Daoy (cell line): Measurements from ENCODE around the gene EPHB1. TPM values are rescaled to one million over a fixed set of nuclear protein-coding genes. Genes with fewer than 3 reads are reported as not detected.

ENCODE experiments used
- DNase-seq: peaks from one replicate; pipeline ENCODE4 v3.0.0-alpha.2; 2015; ENCODE audit warnings: low read depth
- total RNA-seq: library from RNA; depleted of rRNA; stranded (reverse); fragments of >200 nt; shearing (Covaris generic); gene quantifications from 2 replicates; pipeline ENCODE4 v1.2.3, GENCODE V29; 2014

EPHB1 gene
- total RNA-seq, 1 experiment from 2014 or later = 2.5 TPM

GRCh38 chr3:134808835-134809234 is 13.8 kb downstream of the EPHB1 start:
- no peak for DNase-seq

GRCh38 chr3:134809427-134810051 is 14.5 kb downstream of the EPHB1 start:
- peak; percentile 37 for DNase-seq

GRCh38 chr3:134810052-134810435 is 15.0 kb downstream of the EPHB1 start:
- DNase-seq = no peak

GRCh38 chr3:134810850-134811249 is 15.8 kb downstream of the EPHB1 start:
- DNase-seq = no peak

- no peak for DNase-seq
These were observed 18.6 kb downstream of the EPHB1 start for GRCh38 chr3:134813618-134814017.

- DNase-seq = no peak
These were observed 20.5 kb downstream of the EPHB1 start for GRCh38 chr3:134815519-134815918.

- no peak for DNase-seq
These were observed 21.6 kb downstream of the EPHB1 start for GRCh38 chr3:134816623-134817022.

GRCh38 chr3:134817297-134817696 is 22.2 kb downstream of the EPHB1 start:
- no peak for DNase-seq

GRCh38 chr3:134820994-134821393 is 25.9 kb downstream of the EPHB1 start:
- DNase-seq = no peak

GRCh38 chr3:134822090-134822489 is 27.0 kb downstream of the EPHB1 start:
- peak; percentile 36 for DNase-seq

GRCh38 chr3:134823679-134824078 is 28.6 kb downstream of the EPHB1 start:
- DNase-seq = no peak

GRCh38 chr3:134824791-134825190 is 29.7 kb downstream of the EPHB1 start:
- no peak for DNase-seq

- no peak for DNase-seq
These were observed 32.2 kb downstream of the EPHB1 start for GRCh38 chr3:134827213-134827612.

- no peak for DNase-seq
These were observed 34.7 kb downstream of the EPHB1 start for GRCh38 chr3:134829721-134830120.

- no peak for DNase-seq
These were observed 37.5 kb downstream of the EPHB1 start for GRCh38 chr3:134832585-134832984.

- no peak for DNase-seq
These were observed 38.5 kb downstream of the EPHB1 start for GRCh38 chr3:134833453-134834163.

GRCh38 chr3:134836921-134837320 is 41.9 kb downstream of the EPHB1 start:
- no peak for DNase-seq

- no peak for DNase-seq
These were observed 43.5 kb downstream of the EPHB1 start for GRCh38 chr3:134838599-134838998.

GRCh38 chr3:134839422-134839821 is 44.4 kb downstream of the EPHB1 start:
- no peak for DNase-seq

GRCh38 chr3:134839990-134840389 is 44.9 kb downstream of the EPHB1 start:
- no peak for DNase-seq

- no peak for DNase-seq
These were observed 45.4 kb downstream of the EPHB1 start for GRCh38 chr3:134840459-134840858.

- DNase-seq = no peak
These were observed 51.0 kb downstream of the EPHB1 start for GRCh38 chr3:134846084-134846483.

GRCh38 chr3:134846911-134847317 is 51.9 kb downstream of the EPHB1 start:
- peak; percentile 97 for DNase-seq

- peak; percentile 41 for DNase-seq
These were observed 52.3 kb downstream of the EPHB1 start for GRCh38 chr3:134847349-134847748.
